A549 treated with AZD9567 at 1 μM for 4 hours (cell line): ENCODE data around the gene UNK. TPM values are rescaled to one million over a fixed set of nuclear protein-coding genes. Genes with fewer than 3 reads are reported as not detected.

ENCODE experiments used
- total RNA-seq: library from RNA; stranded (reverse); fragments of 200-300 nt; extraction: Qiagen RNA extraction; gene quantifications from 5 replicates; pipeline ENCODE4 v1.2.3, GENCODE V29; 2022; ENCODE audit not compliant: insufficient read depth

The UNK gene, protein sequence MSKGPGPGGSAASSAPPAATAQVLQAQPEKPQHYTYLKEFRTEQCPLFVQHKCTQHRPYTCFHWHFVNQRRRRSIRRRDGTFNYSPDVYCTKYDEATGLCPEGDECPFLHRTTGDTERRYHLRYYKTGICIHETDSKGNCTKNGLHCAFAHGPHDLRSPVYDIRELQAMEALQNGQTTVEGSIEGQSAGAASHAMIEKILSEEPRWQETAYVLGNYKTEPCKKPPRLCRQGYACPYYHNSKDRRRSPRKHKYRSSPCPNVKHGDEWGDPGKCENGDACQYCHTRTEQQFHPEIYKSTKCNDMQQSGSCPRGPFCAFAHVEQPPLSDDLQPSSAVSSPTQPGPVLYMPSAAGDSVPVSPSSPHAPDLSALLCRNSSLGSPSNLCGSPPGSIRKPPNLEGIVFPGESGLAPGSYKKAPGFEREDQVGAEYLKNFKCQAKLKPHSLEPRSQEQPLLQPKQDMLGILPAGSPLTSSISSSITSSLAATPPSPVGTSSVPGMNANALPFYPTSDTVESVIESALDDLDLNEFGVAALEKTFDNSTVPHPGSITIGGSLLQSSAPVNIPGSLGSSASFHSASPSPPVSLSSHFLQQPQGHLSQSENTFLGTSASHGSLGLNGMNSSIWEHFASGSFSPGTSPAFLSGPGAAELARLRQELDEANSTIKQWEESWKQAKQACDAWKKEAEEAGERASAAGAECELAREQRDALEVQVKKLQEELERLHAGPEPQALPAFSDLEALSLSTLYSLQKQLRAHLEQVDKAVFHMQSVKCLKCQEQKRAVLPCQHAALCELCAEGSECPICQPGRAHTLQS
- 24.9 to 41.9 TPM (median 29.4 TPM) in 5 replicates for total RNA-seq

GRCh38 chr17:75784473-75785015 is at the start of gene UNK:
UNK (plus strand) TSS chr17:75784806; CDS start chr17:75784881, 75 bp downstream.

DNA sequence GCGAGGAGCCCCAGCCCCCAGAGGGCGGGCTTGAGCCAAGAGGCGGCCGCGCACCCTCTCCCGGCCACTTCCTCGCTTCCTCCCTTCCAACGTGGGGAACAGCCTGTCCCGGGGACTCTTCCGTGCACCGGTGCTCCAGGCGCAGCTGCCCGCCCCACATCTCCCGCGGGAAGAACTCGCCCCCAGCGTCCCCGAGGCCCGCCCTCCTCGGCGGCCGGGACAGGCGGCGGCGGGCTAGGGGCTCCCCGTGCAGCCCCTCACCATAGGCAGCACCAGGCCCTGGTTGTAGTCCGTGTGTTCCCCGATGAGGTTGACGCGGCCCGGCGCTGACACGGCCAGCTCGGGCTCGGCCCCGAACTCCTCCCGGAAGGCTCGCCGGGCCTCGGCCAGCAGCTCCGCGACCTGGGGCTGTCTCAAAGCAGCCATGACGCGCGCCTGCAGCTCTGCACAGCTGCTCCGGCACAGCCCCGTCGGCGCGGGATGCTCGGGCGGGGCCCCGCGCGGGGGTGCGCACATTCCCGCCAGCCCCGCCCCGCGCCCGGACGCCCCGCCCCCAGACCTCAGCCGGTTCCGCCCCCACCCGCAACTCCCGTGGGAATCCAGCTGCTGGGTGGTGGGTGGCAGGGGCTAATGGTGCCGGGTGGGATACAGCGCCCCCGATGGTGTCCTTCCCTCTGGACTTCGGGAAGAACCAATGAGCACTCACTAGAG is 19.7 kb upstream of the UNK start, which contains the start of gene GALK1:
TSS of gene GALK1 (minus strand) at position 482 of the 711 bp plus-strand sequence. CDS start at position 426, 56 bp downstream.

DNA sequence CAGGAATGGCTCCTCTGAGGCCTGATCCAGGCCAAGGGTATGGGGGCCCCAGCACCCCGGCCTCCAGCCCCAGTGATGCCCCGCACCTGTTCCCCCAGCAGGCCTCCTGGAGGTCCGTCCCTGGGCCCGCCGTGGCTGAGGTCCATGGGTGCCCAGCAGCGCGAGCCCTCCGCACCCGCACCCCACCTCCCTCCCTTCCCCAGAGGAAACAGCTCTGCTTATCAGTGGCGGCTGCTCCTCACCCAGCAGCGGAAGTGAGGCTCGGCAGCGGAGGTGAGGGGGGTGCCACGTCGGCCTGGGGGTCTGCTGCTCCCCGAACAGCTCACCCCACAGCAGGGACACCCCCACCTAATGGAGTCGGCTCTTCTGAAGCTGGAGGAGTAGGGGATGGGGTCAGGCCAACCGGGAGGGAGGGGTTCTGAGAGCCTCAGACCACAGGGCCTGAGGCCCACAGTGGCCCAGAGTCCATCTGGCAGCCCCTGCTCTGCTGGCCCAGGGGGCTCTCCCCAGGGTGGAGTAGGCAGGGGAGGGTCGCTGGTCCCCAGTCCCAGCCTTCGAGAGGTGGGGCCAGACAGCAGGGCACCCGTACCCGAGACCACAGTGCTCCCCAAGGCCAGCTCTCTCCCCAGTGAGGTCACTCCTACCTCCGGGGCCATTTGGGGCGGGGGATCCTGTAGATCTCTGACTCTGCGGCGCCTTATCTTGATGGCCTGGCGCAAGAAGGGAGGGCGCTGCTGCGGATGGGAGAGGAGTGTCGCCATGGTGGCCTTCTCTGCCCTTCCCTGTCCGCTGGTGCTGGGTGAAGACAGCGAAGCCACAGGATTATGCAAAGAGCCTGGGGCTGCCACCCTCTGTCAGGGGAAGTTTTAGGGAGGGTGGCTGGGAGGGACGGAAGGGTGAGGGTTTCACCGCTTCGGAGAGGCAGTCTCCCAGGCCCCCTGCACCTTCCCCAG is 59.2 kb downstream of the UNK start, which contains the start of gene UNC13D:
TSS of gene UNC13D (minus strand) at position 828 of the 953 bp plus-strand sequence. CDS start at position 761, 67 bp downstream.

GRCh38 chr17:75855310-75856061 is 70.9 kb downstream of the UNK start, which contains the start of gene WBP2:
WBP2 (minus strand) TSS chr17:75855335; CDS start chr17:75855297, 38 bp downstream.

Other genes starting within 250 kb of the UNK start
- gene MYO15B, start 197.0 kb upstream of the UNK start, total RNA-seq, result 30.7 to 53.7 TPM (median 43.5 TPM) in 5 replicates
- gene SMIM5, start 151.4 kb upstream of the UNK start, total RNA-seq, result 0.64 to 0.79 TPM (median 0.72 TPM) in 4 of 5 replicates, not detected in the other
- gene RECQL5, start 117.7 kb upstream of the UNK start, total RNA-seq, result 23.8 to 30.3 TPM (median 27.1 TPM) in 5 replicates
- 124 to 134 TPM (median 129 TPM) in 5 replicates for gene SAP30BP, start 117.5 kb upstream of the UNK start, total RNA-seq
- gene ITGB4, start 63.3 kb upstream of the UNK start, total RNA-seq, result 79.7 to 102 TPM (median 95.5 TPM) in 5 replicates
- gene GALK1, start 19.6 kb upstream of the UNK start, total RNA-seq, result 64.4 to 81.9 TPM (median 77.0 TPM) in 5 replicates
- gene UNC13D, start 59.6 kb downstream of the UNK start, total RNA-seq, result 3.8 to 5.9 TPM (median 4.7 TPM) in 5 replicates
- 76.9 to 93.6 TPM (median 84.8 TPM) in 5 replicates for gene WBP2, start 70.5 kb downstream of the UNK start, total RNA-seq
- 149 to 167 TPM (median 156 TPM) in 5 replicates for gene TRIM47, start 93.8 kb downstream of the UNK start, total RNA-seq
- 24.6 to 42.5 TPM (median 37.6 TPM) in 5 replicates for gene TRIM65, start 112.1 kb downstream of the UNK start, total RNA-seq
- gene MRPL38, start 120.1 kb downstream of the UNK start, total RNA-seq, result 100 to 137 TPM (median 130 TPM) in 5 replicates
- gene FBF1, start 156.2 kb downstream of the UNK start, total RNA-seq, result 5.0 to 9.4 TPM (median 8.5 TPM) in 5 replicates
- 16.3 to 17.6 TPM (median 17.1 TPM) in 5 replicates for gene ACOX1, start 194.4 kb downstream of the UNK start, total RNA-seq
- 23.0 to 25.8 TPM (median 25.3 TPM) in 5 replicates for gene TEN1, start 194.4 kb downstream of the UNK start, total RNA-seq
- 4.6 to 5.5 TPM (median 5.0 TPM) in 4 of 5 replicates, not detected in the other for gene CDK3, start 216.0 kb downstream of the UNK start, total RNA-seq
- gene EVPL, start 242.5 kb downstream of the UNK start, total RNA-seq, result 8.9 to 18.2 TPM (median 16.9 TPM) in 5 replicates